ENCODE measurements around the gene UQCRC2.

UQCRC2 gene

DNA sequence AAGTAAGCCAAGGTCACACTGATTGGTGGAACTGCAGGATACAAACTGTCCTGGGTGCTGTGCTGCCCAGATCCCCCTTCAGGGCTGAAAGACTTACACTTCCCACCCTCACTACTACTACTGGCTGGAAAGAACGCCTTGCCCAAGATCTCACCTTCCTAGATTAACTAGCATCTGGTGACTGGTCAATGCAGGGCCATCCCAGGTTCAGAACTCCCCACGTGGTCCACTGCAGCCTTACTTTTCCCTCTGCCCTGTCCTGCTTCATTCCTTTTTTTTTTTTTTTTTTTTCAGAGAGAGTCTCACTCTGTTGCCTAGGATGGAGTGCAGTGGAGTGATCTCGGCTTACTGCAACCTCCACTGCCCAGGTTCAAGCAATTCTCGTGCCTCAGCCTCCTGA lies 50.0 kb downstream of the UQCRC2 start:
- FAIRE-seq (no peak), DNase-seq (ENCODE audit: insufficient read length) (no peak)
- no peak for TF ChIP-seq POLR2A (IDR thresholded peaks at IDR 0.05; ENCODE audit: low read depth, low read length)
- no peak for TF ChIP-seq TAF1 (IDR thresholded peaks at IDR 0.05; ENCODE audit: borderline replicate concordance, low read depth, low read length)
- TF ChIP-seq POLR2AphosphoS5 (IDR thresholded peaks at IDR 0.05; ENCODE audit: low read depth, low read length), result no peak

DNA sequence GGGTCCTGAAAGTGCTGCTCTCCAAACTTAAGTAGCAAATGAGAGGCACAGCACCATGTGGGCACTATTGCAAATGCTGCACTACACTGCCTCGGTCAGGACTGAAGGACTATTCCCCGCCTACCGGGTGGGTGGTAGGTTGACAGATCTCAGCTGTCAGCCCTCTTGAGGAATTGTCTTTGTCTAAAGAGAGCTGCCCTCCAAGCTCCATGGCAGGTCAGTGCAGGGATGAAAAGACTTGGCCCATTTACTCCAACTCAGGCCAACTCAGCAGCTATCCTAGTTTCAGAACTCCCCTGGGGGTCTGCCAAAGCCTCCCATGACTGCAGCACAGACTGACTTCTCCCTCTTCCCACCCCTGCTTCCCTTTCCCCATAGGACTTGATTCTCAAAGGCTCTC lies 51.2 kb downstream of the UQCRC2 start:
- TF ChIP-seq TAF1 (IDR thresholded peaks at IDR 0.05; ENCODE audit: borderline replicate concordance, low read depth, low read length), result no peak
- DNase-seq (ENCODE audit: insufficient read length) (no peak), FAIRE-seq (no peak)

DNA sequence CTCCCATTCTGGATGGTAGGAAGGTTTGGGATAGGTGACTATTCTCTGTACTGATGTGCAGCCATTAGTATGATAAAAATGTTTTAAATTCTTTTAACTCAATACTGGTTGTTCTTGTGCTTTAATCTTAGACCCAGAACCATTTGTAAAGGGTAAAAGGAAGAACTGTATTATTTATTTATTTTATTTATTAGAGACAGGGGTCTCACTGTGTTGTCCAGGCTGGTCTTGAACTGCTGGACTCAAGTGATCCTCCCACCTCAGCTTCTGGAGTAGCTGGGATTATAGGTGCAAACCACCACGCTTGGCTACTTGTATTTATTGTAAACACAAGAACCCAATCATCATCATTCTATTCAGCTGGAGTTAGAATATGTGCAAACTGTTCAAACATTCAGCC lies 52.6 kb downstream of the UQCRC2 start:
- DNase-seq (ENCODE audit: insufficient read length) (no peak), FAIRE-seq (no peak)
- no peak for TF ChIP-seq POLR2A (IDR thresholded peaks at IDR 0.05; ENCODE audit: low read depth, low read length)
- no peak for TF ChIP-seq TAF1 (IDR thresholded peaks at IDR 0.05; ENCODE audit: borderline replicate concordance, low read depth, low read length)
- no peak for TF ChIP-seq POLR2AphosphoS5 (IDR thresholded peaks at IDR 0.05; ENCODE audit: low read depth, low read length)

DNA sequence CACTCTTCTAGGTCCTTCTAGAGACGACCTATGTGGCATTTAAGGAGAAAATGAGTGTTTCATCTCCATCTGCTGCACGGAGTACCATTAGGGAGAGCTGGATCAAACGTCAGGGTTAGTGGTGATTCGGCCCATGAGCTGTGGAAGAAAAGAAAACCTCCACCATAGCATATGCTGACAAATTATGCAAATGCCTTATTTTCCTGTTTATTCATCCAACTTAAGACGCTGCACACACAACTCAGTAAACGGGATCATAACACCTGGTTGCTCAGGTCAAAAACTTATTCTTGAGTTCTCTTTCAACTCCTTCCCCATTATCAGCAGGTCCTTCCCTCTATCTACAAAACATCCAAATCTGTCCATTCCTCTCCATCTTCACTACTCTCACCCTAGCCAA lies 53.5 kb downstream of the UQCRC2 start:
- DNase-seq (ENCODE audit: insufficient read length) (no peak), FAIRE-seq (no peak)
- TF ChIP-seq POLR2AphosphoS5 (IDR thresholded peaks at IDR 0.05; ENCODE audit: low read depth, low read length) (no peak), POLR2A (IDR thresholded peaks at IDR 0.05; ENCODE audit: low read depth, low read length) (no peak), TAF1 (IDR thresholded peaks at IDR 0.05; ENCODE audit: borderline replicate concordance, low read depth, low read length) (no peak)

- TF ChIP-seq TAF1 (IDR thresholded peaks at IDR 0.05; ENCODE audit: borderline replicate concordance, low read depth, low read length) (no peak), POLR2A (IDR thresholded peaks at IDR 0.05; ENCODE audit: low read depth, low read length) (no peak), POLR2AphosphoS5 (IDR thresholded peaks at IDR 0.05; ENCODE audit: low read depth, low read length) (no peak)
- DNase-seq (ENCODE audit: insufficient read length) (no peak), FAIRE-seq (no peak)
Measured at GRCh38 chr16:22007159-22007508, 54.0 kb downstream of the UQCRC2 start.

- DNase-seq (ENCODE audit: insufficient read length) (peak; percentile 79), FAIRE-seq (peak; percentile 63)
- TF ChIP-seq POLR2A (IDR thresholded peaks at IDR 0.05; ENCODE audit: low read depth, low read length) (peak; percentile 48; the same call in 1 of the 2 replicates), POLR2AphosphoS5 (IDR thresholded peaks at IDR 0.05; ENCODE audit: low read depth, low read length) (no peak)
Measured at GRCh38 chr16:22007509-22008214, 54.5 kb downstream of the UQCRC2 start, which contains the start of gene MOSMO. Gene MOSMO (plus strand): TSS chr16:22008111. CDS start chr16:22008302, 191 bp downstream.

- FAIRE-seq (no peak), DNase-seq (ENCODE audit: insufficient read length) (peak; percentile 46)
- TF ChIP-seq POLR2AphosphoS5 (IDR thresholded peaks at IDR 0.05; ENCODE audit: low read depth, low read length), result no peak
- no peak for TF ChIP-seq TAF1 (IDR thresholded peaks at IDR 0.05; ENCODE audit: borderline replicate concordance, low read depth, low read length)
- no peak for TF ChIP-seq POLR2A (IDR thresholded peaks at IDR 0.05; ENCODE audit: low read depth, low read length)
Measured at GRCh38 chr16:22008215-22009059, 55.3 kb downstream of the UQCRC2 start.

- DNase-seq (ENCODE audit: insufficient read length), result no peak
- FAIRE-seq, result no peak
- TF ChIP-seq TAF1 (IDR thresholded peaks at IDR 0.05; ENCODE audit: borderline replicate concordance, low read depth, low read length) (no peak), POLR2A (IDR thresholded peaks at IDR 0.05; ENCODE audit: low read depth, low read length) (no peak), POLR2AphosphoS5 (IDR thresholded peaks at IDR 0.05; ENCODE audit: low read depth, low read length) (no peak)
Measured at GRCh38 chr16:22010902-22011301, 57.7 kb downstream of the UQCRC2 start.

GRCh38 chr16:22012241-22012640 lies 59.1 kb downstream of the UQCRC2 start:
- no peak for TF ChIP-seq POLR2A (IDR thresholded peaks at IDR 0.05; ENCODE audit: low read depth, low read length)
- no peak for TF ChIP-seq POLR2AphosphoS5 (IDR thresholded peaks at IDR 0.05; ENCODE audit: low read depth, low read length)
- no peak for TF ChIP-seq TAF1 (IDR thresholded peaks at IDR 0.05; ENCODE audit: borderline replicate concordance, low read depth, low read length)
- peak; percentile 9 for FAIRE-seq
- DNase-seq (ENCODE audit: insufficient read length), result no peak

DNA sequence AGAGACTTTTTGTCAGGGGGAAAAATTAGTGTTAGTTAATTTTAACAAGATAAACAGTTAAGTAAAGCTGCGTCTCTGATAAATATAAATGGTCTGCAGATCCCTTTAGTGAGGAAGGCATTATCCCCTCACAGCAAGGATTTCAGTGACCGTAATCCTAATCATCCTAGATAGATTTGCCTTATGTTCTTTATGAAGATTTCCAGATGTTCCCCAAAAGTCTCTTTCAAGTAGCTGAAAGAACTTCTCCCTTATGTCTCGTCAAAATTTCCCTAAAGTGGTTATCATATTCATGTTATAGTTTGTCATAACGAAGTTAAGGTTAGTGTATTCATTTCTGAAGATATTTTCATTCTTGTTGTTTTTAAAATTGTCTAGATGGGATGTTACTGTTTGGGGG lies 60.3 kb downstream of the UQCRC2 start:
- no peak for FAIRE-seq
- DNase-seq (ENCODE audit: insufficient read length), result no peak
- TF ChIP-seq POLR2A (IDR thresholded peaks at IDR 0.05; ENCODE audit: low read depth, low read length) (no peak), TAF1 (IDR thresholded peaks at IDR 0.05; ENCODE audit: borderline replicate concordance, low read depth, low read length) (no peak), POLR2AphosphoS5 (IDR thresholded peaks at IDR 0.05; ENCODE audit: low read depth, low read length) (no peak)

DNA sequence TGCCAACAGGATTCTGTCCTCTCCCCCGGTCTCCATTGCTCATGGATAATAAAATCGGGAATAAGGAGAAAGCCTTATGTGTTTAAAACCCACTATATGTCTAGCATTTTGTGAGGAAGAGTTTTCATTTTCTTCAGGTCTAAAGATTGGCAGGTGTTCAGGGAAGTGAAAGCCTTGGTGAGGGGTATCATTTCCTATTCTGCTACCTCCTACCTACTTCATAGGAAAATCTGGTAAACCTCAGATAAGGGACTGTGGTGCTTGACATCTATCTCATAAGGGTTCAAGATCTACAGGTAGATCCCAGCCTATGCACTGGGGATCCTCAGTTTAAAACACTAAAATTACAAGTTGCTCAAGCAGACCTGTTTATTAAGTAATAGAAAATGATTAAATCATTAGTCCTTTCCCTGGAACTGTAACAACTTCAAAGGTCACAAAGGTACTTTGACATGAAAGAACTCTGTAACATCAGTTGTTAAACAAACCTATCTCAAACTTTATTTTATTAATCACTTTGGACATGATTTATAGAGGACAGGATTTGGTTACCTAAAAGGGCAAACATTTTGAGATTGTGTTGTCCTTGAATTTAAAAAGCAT lies 61.2 kb downstream of the UQCRC2 start:
- TF ChIP-seq POLR2AphosphoS5 (IDR thresholded peaks at IDR 0.05; ENCODE audit: low read depth, low read length) (no peak), TAF1 (IDR thresholded peaks at IDR 0.05; ENCODE audit: borderline replicate concordance, low read depth, low read length) (no peak), POLR2A (IDR thresholded peaks at IDR 0.05; ENCODE audit: low read depth, low read length) (no peak)
- DNase-seq (ENCODE audit: insufficient read length) (no peak), FAIRE-seq (peak; percentile 90)
